Measurements from ENCODE around the gene MS4A10.
"Not testable (repeated sequence)": the region's sequence is repeated elsewhere in the genome, so short reads cannot be mapped to it uniquely, and the experiment has no call there.

The MS4A10 gene

GRCh38 chr11:60785136-60785535, at the start of gene MS4A10:
Gene MS4A10 (plus strand): TSS chr11:60785333. CDS start chr11:60790336, 5,003 bp downstream.
- DNase-seq (ENCODE audit: low spot score), result no peak

- no peak for DNase-seq (ENCODE audit: low spot score)
These were observed 46.0 kb upstream of the MS4A10 start for GRCh38 chr11:60739114-60739513.

- DNase-seq (ENCODE audit: low spot score), result no peak
These were observed 44.6 kb upstream of the MS4A10 start for GRCh38 chr11:60740573-60740972.

GRCh38 chr11:60741421-60741820, 43.7 kb upstream of the MS4A10 start:
- no peak for DNase-seq (ENCODE audit: low spot score)

GRCh38 chr11:60743058-60743457, 42.1 kb upstream of the MS4A10 start:
- DNase-seq (ENCODE audit: low spot score), result no peak

GRCh38 chr11:60744114-60744513, 41.0 kb upstream of the MS4A10 start:
- DNase-seq (ENCODE audit: low spot score), result no peak

DNA sequence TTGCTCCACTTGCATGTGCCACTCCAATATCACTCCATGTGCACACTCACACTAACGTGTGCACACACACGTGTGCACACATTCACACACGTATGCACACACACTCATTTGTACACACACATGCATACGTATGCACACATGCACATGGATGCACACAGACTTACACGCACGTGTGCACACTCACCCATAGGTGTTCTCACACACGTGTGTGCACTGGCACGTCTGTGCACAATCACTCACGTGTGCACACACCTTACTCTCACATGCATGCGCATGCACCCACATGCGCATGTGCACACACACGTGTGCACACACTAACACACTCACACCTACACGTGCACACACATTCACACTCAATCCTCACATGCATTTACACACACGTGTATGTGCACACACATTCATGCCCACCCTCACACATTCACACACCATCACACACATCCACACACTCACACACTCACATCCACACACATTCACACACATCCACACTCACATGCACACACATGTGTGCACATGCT, 37.7 kb upstream of the MS4A10 start:
- DNase-seq (ENCODE audit: low spot score), result no peak

- no peak for DNase-seq (ENCODE audit: low spot score)
These were observed 36.9 kb upstream of the MS4A10 start for GRCh38 chr11:60748225-60748624.

- no peak for DNase-seq (ENCODE audit: low spot score)
These were observed 36.3 kb upstream of the MS4A10 start for GRCh38 chr11:60748821-60749220.

DNA sequence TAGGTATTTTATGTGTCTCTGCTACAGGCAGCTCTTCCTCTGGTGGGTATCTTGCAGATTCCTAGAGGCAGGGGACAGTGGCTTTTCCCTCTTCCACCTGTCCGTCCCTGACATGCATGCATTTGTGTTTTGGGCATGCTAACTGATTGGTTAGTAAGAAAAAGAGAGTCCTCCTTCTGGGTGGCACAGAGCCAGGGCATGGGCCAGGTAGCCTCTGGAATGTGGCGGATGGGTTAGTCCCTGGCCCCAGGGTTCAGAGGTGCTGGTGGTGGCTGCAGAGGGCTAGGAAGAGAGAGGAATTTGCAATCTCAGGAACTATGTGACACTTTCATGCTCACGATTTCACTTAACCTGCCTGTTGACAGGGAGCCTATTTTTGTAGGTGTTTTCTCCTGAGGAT, 34.2 kb upstream of the MS4A10 start:
- DNase-seq (ENCODE audit: low spot score), result no peak

GRCh38 chr11:60753309-60753708, 31.8 kb upstream of the MS4A10 start:
- DNase-seq (ENCODE audit: low spot score), result no peak

DNA sequence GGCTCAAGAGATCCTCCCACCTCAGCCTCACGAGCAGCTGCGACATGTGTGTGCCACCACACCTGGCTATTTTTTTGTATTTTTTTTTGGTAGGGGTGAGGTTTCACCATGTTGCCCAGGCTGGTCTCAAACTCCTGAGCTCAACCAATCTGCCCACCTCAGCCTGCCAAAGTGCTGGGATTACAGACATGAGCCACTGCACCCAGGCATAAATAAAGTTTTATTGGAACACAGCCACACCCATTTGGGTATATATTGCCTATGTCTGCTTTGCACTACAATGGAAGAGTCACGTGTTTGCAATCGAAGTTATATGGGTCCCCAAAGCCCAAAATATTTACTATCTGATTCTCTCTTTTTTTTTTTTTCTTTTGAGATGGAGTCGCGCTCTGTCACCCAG, 30.2 kb upstream of the MS4A10 start:
- no peak for DNase-seq (ENCODE audit: low spot score)

GRCh38 chr11:60756307-60757032, 28.7 kb upstream of the MS4A10 start, which contains the start of gene MS4A15:
Gene MS4A15 (plus strand): TSS chr11:60756867. CDS start chr11:60763734, 6,867 bp downstream.
- DNase-seq (ENCODE audit: low spot score), result peak; percentile 70

DNA sequence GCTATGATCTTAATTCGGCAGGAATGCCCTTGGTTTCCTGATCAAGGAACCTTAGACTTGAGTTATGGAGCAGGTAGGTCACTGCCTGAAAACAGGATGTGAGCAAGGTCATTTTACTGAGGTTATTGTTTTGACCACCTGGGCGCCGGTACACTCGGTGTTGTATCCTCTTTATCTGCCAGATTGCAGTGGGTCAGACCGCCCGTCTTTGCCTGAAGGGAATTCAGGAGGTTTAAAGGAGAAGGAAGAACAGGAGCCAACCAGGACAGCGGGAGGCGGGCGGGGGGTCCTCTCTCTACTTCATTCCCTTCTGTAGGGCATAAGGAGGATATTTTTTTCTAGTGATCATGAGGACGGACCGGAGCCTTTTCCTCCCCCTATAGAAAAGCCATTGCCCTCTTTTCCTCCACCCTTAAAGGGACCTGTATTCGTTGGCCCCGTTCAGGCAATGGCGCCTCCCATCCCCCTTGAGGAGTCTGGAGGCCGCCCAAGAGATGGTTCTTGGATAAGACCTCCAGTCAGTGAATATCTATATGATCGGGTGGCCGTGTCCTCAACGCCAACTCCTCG, 27.8 kb upstream of the MS4A10 start:
- no peak for DNase-seq (ENCODE audit: low spot score)

- DNase-seq (ENCODE audit: low spot score), result not testable (repeated sequence)
These were observed 26.5 kb upstream of the MS4A10 start for GRCh38 chr11:60758671-60759070.

DNA sequence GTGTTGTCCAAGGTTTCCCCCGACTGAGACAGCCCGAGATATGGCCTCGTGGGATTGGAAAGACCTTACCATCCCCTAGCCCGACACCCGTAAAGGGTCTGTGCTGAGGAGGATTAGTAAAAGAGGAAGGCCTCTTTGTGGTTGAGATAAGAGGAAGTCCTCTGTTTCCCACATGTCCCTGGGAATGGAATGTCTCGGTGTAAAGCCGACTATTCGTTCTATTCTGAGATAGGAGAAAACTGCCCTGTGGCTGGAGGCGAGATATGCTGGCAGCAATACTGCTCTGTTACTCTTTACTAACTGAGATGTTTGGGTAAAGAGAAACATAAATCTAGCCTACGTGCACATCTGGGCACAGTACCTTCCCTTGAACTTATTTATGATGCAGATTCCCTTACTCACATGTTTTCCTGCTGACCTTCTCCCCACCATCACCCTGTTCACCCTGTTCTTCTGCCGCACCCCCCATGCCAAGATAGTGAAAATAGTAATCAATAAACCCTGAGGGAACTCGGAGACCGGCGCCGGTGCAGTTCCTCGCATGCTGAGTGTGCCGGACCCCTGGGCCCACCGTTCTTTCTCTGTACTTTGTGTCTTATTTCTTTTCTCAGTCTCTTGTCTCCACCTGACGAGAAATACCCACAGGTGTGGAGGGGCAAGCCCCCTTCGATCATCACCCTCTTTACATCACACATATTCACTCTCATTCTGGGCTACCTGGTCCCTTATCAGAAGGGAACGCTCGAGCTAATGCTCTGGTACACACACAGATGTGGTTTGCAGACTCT, 25.5 kb upstream of the MS4A10 start:
- not testable (repeated sequence) for DNase-seq (ENCODE audit: low spot score)

DNA sequence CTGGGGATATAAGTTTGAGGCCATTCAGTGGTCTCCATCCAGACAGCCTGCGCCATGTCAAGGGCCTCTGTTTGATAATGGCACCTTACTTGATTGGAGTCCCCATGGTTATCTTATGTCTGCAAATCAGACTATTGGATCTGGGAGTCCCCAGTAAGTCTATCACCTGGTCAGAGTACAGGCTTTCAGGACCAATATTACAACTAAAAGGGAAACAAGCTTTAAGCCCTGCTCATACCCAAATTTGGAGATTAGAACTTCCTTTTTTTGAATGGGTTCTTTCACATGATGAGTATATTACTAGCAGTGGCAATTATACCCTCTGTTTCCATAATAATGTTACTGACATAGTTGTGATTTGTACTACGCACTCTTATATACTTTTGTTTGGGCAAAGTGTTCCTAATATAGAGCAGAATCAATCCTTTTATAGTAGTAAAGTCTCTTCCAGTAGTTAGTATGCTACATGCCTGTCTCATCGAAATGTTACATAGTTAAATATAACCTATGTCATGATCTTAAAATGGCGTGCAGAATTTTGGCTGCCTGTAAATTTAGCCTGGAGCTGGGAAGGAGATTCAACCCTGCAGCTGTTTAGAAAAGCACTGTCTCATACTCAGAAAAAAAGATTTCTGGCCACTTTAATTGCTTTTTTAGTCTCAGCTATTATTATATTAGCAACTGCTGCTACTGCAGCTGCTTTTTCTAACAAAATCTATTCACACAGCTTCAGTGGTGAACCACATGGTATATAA, 23.5 kb upstream of the MS4A10 start:
- DNase-seq (ENCODE audit: low spot score), result no peak

GRCh38 chr11:60762851-60763691, 22.1 kb upstream of the MS4A10 start:
- no peak for DNase-seq (ENCODE audit: low spot score)

- DNase-seq (ENCODE audit: low spot score), result no peak
These were observed 21.3 kb upstream of the MS4A10 start for GRCh38 chr11:60763692-60764369.

GRCh38 chr11:60764879-60765278, 20.3 kb upstream of the MS4A10 start:
- no peak for DNase-seq (ENCODE audit: low spot score)

GRCh38 chr11:60765355-60765754, 19.8 kb upstream of the MS4A10 start:
- DNase-seq (ENCODE audit: low spot score), result no peak

All from D341Med (cell line).